Islet of Langerhans (tissue), 1 donor: ENCODE results near the gene CLN5.
A peak's percentile ranks its signal among the peaks of the same experiment; 100 is the strongest.
"Not testable (repeated sequence)": the region's sequence is repeated elsewhere in the genome, so short reads cannot be mapped to it uniquely, and the experiment has no call there.

Source experiments
- FAIRE-seq: peaks from one replicate; lab custom pipeline; 2011; peaks lifted over from hg19 to GRCh38; lab: Jason Lieb, UNC

CLN5 gene

DNA sequence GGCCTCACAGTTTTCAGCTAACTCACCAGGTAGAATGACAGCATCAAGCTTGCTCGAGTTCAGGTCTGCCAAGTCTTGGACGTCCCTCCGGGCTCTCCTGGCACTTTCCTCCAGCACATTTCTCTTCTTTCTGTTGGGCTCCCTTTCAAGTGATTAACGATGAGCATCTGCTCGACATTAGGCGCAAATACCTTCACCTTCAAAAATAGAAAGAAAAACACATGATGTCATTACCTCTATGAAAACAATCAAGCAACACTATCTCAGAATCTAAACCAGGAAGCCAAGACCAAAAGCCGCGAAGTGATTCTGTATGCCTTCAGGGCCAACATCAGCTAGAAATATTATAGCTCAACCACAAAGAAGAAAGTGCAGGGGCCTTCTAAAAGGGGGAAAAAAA is 15.4 kb upstream of the CLN5 start:
- FAIRE-seq = no peak

DNA sequence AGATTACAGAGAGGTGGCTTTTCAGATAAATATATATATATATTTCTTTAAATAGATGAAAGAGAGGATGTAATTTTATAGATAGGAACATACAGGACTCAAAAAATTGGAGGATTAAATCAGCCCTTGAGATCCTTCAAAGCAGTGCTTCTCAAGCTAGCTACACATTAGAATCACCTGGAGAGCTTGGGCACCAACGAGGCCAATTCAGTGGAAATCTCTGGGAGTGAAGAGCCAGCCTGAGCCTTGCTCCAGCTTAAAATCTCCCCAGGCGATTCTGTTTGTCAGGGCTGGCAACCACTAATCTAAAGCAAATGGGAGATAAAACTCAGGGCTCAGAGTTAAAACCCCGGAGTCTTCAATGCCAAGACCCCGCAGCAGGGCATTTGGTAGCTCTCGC is 15.0 kb upstream of the CLN5 start:
- FAIRE-seq = no peak

DNA sequence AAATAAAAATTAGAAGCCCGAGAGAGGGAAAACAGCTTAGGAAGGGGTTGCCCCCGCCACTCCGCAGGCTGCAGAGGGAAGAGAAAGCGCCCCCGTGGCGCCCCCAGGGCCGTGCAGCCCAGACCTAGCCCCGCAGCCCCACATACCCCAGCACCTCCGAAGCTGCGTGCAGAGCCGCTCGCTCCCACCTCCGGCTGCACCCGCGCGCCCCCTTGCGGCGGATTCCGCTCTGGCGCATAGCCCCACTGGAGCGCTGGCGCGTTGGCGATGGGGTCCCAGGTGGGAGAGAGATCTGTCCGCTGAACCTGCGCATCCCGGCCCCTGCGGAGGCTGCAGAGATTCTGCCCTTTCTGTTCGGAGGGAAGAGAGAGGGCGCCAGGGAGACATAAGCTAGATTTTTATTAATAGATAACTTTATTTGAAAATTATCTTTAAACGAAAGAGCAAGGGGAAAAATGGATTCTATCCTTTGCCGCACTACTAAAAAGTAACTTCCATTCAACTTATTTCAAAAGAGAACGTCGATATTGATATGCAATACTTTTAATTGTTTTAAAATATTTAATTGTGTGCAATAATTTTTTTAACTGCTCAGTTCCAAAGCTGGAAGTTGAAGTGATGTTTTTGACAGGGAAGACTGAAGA is 11.7 kb upstream of the CLN5 start:
- no peak for FAIRE-seq

DNA sequence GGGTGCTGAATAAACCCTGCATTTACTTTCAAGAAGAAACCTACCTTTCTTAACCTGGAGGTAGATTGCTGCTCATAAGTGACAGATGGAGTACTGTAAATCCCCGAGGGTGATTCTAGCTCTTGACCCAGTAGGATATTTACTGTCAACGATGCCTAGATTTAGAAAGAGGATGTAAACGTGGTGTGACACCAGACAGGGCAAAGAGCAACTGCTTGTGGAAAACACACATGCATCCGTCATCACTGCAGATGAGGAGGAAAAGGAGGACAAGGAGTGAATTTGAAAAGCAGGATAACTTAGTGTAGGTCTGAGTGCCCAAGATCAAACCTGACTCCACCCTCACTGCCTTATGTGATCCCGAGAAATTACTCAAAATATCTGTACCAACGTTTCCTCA is 9.8 kb upstream of the CLN5 start:
- no peak for FAIRE-seq

DNA sequence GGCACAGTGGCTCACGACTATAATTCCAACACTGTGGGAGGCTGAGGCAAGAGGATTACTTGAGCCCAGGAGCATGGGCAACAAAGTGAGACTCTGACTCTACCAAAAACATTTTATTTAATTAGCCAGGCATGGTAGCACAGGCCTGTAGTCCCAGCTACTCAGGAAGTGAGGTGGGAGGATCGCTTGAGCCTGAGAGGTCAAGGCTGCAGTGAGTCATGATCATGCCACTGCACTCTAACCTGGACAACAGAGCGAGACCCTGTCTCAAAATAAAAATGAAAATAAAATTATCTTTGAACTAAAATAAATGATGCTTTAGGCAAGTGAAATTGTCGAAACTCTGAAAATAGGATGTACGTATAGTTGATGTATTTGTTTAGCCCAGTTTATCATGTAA is 8.2 kb upstream of the CLN5 start:
- FAIRE-seq = no peak

DNA sequence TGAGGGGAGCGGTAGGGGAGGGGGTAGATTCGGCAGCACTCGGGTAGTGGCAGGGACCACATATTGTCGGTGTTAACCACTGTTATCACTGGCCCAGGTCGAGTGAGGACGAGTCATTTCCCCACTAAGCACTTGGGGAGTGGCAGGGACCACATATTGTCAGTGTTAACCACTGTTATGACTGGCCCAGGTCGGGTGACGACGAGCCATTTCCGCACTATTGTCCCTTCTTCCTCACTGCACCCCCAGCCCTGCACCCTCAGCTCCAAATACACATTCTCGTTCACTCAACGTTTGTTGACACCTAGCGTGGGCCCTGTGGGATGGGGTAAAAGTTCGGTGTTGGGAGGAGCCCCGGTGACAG is 467 bp upstream of the CLN5 start:
- no peak for FAIRE-seq

DNA sequence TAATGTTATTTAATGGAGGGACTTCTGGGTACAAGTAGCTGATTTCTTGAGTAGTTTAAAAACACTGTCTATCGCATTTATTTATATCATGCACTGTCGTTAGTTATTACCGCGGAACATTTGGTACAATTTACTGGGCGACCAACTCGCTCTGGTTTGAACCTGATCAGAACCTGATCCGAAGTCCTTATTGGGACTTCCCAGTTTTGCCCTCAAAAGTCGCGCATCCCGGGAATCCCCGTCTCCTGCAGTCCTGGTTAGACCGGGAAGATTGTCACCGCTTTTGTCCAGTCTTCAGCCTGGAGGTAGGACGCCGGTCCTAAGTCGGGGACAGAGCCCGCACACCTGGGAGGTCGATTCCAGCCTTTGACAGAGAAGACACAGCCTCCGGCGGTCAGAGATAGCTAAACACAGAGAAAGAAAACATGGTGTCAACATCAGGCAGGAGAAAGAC is 694 bp downstream of the CLN5 start:
- no peak for FAIRE-seq

DNA sequence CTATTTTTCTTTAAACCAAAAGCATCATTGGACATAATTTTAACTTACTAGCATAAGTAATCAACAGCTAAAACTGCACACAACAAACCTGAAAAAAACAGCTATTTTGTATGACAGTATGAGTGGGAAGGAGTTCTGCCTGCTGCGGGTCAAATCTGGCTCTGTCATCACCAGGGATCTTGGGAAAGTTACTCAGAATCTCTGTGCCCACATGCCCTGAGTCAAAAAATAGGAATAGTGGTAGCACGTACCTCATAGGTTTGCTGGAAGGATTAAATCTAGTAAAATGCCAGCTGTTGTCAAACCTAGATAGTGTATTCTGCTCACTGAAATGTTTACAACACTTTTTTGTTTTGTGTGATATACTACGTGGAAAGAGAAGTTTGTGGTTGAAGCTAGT is 1.1 kb downstream of the CLN5 start:
- FAIRE-seq = no peak

DNA sequence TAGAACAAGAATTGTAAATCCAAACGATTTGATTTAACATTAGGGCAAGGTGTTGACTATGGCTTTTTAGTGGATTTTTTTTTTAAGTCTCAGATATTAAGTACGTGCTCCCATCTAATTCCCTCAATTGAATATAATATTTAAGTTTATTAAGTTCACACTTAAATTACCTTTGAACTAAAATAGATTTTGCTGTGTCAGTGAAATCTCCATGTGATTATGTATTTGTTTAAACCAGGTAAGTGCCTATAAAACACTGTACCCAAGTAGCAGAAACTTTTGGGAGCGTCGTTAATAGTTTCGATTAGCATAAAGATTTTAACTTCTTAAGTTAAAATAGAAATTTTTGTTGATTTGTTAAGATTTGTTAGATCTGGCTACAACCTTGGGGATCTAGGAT is 1.6 kb downstream of the CLN5 start:
- no peak for FAIRE-seq

DNA sequence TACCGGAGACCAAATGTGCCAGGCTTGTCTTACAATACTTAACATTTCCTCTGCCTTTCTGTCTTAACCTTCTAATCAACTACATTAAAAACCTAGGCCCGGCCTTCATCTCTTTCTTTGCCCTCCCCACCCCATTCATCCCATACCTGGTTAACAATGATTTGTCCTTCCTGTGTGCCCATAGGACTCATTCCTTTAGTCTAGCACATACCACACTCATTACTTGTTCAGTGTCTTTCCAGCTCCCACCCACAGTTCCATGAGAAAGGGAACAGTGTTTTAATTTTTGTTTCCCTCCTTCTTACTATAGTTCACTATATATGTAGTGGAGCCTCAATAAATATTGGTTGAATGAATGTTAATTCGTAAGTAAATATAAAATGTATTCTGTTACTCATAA is 2.4 kb downstream of the CLN5 start:
- FAIRE-seq = no peak

DNA sequence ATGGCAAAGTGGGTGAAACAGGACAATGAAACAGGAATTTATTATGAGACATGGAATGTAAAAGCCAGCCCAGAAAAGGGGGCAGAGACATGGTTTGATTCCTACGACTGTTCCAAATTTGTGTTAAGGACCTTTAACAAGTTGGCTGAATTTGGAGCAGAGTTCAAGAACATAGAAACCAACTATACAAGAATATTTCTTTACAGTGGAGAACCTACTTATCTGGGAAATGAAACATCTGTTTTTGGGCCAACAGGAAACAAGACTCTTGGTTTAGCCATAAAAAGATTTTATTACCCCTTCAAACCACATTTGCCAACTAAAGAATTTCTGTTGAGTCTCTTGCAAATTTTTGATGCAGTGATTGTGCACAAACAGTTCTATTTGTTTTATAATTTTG is 8.6 kb downstream of the CLN5 start:
- peak; percentile 73 for FAIRE-seq

DNA sequence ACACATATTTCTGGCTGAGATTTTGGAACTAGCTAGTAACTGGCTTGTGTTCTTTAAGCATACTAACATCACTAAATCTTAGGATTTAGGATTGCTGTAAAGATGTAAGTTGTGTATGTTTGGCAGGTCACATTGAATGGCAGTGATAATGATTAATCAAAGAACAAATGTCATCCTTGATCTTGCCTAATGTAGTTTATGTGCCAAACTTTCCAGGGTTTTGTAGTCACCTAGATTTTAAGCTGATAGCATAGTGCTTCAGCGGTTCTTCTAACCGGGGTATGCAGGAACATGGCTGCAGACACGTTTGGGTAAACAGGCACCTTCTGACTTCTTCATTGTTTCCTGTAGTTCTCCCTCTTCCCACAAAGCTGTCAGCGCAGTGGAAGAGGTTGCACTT is 9.7 kb downstream of the CLN5 start:
- FAIRE-seq = no peak

DNA sequence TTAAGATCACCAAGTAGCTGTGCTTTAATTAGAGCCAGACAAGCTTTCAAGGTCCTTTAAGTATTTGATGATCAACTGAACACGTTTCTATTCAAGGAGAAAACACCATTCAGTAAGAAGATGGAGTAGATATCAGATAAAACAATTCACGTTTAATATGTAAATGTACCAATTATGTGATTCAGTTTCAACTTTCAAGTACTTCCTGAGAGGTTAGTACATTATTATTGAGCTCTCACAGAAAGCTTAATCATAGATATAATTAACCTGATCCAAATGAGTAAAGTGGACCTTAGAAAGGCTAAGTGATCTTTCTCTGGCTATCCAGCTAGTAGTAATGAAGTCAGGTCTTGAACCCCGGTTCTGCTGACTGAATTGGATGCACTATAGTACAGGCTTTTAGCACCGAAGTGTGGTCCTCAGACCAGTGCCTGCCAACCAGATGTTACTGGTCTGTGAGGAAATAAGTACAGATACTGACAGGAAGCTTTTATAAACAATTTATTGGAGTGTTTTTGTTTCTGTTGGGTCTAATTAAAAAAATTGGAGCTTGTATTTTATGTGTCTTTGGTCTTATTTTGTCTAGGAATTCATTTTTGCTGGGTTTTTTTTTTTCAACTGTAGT is 10.2 kb downstream of the CLN5 start:
- no peak for FAIRE-seq

DNA sequence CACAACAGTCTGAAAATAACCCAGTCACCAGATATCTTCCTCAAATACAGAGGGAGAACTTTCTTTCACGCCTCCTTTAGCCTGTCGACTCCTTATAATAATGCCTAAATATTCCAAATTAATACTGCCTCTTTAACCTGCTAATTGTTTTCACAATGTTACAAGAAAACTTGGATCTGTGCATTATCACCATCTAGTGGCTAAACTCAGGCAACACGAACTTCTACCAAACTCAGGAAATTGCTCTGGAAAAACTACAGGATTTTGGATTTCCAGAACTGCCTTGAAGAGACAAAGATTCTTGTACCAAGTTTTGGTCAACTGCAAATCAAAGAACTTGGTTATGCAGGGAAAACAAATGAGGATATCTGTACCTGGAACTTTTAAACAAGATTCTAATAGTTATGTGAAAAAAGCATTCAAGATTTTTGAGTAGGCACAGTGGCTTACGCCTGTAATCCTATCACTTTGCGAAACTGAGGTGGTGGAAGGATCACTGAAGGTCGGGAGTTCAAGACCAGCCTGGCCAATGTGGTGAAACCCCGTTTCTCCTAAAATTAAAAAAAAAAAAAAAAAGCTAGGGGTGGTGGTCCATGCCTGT is 10.8 kb downstream of the CLN5 start:
- FAIRE-seq = peak; percentile 72

DNA sequence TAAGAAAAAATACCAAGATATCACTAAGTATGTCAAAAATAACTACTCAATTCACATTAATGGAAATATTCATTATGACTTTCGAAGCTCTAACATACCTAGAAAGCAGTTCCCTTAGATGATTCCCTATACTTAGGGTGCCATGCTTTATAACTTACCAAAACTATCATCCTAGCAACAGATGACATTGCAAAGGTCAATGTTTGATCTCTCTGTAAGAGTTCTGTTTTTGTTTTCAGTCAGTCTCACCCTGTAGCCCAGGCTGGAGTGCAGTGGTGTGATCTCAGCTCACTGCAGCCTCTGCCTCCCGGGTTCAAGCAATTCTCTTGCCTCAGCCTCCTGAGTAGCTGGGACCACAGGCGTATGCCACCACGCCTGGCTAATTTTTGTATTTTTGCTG is 16.5 kb downstream of the CLN5 start:
- FAIRE-seq = peak; percentile 24

DNA sequence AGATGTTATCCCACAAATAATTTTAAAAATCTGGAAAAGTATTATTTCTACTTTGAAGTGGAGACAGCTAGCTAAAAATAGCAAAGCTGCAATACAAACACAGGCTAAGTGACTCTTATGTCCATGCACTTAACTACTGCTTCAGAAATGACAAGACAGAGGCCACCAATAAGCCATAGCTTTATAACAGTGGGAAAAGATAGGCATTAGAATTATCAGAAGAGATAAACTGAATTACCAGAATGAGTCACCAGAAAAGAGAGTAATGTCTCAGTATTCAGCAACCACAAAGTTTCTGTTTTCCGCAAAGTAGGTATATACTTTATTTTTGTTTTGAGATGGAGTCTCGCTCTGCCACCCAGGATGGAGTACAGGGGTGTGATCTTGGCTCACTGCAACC is 17.1 kb downstream of the CLN5 start:
- peak; percentile 47 for FAIRE-seq

DNA sequence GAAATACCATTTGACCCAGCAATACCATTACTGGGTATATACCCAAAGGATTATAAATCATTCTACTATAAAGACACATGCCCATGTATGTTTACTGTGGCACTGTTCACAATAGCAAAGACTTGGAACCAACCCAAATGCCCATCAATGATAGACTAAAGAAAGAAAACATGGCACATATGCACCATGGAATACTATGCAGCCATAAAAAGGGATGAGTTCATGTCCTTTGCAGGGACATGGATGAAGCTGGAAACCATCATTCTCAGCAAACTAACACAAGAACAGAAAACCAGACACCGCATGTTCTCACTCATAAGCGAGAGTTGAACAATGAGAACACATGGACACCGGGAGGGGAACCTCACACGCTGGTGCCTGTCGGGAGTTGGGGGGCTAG is 17.8 kb downstream of the CLN5 start:
- FAIRE-seq = not testable (repeated sequence)

DNA sequence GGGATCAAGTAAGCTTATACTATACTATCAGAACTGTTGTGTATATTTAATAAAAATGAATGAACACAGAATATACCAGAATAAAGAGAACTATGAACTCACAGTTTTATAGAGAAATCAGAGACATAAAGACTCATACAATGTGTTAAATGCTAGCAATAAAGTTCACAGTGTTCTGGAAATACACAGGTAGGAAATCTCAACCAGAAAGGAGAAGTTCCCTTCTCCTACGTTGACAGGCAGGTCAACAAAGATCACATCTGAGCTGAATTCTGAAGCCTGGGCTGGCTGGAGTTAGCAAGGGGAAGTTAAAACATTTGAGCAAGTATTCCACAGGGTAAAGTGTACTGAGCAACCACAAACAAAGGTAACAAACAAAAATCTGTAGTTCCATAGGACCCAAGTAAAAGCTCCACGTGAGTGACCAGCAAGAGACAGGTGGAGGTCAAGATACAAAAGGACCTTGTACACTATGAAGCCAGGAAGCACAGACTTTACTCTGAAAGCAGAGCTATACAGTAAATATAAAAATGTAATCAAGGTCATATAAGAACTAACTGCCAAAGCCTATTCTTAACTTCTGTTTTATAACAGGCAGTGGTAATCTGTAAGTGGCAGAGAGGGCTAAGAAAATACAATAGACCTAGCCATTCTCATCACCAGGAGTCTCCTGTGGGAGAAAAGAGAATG is 22.1 kb downstream of the CLN5 start:
- FAIRE-seq = no peak

DNA sequence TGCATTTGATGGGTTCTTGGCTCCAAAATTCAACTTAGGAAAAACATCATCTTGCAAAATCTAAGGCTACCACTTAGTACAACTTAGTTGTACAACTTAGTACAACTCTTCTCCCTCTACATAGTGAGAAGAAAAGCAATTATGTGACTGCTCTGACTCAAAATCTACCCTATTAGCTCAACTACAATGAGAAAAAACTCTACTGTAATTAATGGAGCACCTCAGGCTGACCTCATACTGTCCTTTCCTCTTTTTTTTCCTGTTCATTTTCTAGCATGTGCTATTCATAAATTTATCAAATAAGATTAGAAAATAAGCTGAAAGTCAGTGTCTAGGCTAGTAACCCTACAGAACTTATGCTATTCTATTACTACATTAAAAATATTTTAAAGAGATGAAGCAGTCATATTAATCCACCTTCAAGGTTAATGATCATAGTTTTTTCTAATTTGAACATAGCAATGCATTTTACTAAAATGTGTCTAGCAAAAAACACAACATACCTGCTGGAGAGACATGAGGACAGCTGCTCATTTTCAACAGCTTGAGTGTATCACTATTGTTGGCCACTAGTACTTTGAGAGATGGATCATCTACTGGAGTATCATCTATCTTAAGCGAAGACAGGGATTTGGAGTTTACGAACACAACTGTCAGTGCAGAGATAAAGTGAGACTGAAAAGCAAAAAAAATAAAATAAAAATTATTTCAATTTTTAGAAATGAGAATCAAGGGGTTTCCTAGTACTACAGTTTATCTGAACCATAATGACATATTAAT is 23.2 kb downstream of the CLN5 start:
- FAIRE-seq = no peak

DNA sequence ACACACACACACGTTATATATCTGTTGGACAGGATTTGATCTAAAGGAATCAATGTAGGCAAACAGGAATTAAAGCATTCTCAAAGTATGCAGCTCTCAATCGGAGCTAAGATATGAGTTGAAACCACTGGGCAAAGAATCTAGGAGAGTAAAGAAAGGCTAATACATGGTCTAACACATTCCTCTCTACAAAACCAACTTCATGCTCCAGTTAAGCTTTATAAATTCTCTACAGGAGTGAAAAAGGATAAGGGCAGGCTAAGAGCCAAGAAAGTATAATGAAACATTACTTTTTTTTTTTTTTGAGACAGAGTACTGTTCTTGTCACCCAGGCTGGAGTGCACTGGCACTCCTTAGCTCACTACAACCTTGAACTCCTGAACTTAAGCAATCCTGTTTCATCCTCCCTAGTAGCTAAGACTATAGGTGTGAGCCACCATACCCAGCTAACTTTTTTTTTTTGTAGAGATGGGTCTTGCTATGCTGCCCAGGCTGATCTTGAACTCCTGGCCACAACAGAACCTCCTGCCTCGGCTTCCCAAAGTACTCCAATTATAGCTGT is 24.5 kb downstream of the CLN5 start:
- no peak for FAIRE-seq

DNA sequence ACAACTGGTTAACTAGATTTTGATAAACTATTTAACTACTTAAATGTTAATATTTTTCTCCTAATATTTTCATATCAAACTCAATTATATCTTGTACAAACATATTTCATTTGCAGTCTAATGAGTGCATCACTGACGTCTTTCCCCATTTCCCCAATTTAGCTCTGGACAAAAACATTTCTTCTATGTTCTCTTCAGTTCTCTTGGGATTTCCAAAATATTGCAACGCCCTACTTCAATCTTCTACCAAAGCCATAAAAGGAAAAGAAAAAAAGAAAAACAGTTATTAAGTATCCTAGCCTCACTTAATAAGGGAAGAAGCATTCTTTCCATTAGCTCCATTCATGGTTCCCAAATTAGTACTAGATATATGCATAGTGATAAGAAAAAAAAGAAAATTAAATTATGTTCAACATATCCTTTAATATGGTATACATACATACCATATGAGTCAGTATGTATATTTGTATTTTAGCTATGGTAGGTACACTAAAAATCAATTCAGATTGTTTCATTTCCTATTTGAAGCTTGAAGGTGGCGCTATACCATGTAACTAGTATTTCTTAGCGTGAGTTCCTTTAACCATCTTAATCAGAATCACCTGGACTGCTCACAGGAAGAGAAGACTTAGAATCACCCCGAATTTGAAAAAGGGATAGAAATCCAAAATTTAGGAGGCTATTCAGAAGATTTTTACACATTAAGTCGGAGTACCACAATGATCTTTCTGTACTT is 25.2 kb downstream of the CLN5 start:
- no peak for FAIRE-seq

DNA sequence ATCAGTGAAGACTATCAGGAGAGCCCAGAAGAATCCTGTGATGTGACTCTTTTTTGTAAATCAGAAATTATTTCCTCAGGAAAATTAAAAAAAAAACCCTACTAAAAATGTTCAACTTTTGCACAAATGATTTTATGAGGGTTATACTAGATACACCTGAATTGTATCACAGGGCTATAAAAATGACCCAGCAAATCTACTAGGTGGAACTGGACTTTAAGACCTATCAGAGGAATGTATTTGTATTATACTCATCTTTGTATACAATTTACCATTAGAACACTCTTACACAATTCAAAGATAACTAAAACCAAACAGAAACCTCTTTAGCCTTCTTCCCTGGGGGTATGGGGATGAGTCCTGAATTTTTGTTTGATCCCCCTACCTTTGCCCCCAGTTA is 27.9 kb downstream of the CLN5 start:
- FAIRE-seq = no peak
